GM12874 (cell line): ENCODE data around the gene MOXD1.

ENCODE experiments used
- CTCF ChIP-seq: IDR thresholded peaks from 2 replicates; pipeline ENCODE4 v1.5.1; 2011; ENCODE audit warnings: low read depth, mild to moderate bottlenecking, control low read depth, low read length, moderate library complexity; ENCODE audit not compliant: insufficient read depth

Gene MOXD1

GRCh38 chr6:132382630-132383175, 18.6 kb downstream of the MOXD1 start:
- no peak for TF ChIP-seq CTCF

- no peak for TF ChIP-seq CTCF
These were observed 19.9 kb downstream of the MOXD1 start for GRCh38 chr6:132381381-132381780.

GRCh38 chr6:132380358-132381029, 20.8 kb downstream of the MOXD1 start:
- no peak for TF ChIP-seq CTCF

- no peak for TF ChIP-seq CTCF
These were observed 31.7 kb downstream of the MOXD1 start for GRCh38 chr6:132369526-132369925.

GRCh38 chr6:132368916-132369481, 32.3 kb downstream of the MOXD1 start:
- TF ChIP-seq CTCF: no peak

- TF ChIP-seq CTCF: no peak
These were observed 35.9 kb downstream of the MOXD1 start for GRCh38 chr6:132365281-132365907.

GRCh38 chr6:132364306-132365074, 36.8 kb downstream of the MOXD1 start:
- TF ChIP-seq CTCF: no peak
